DOHH2 (cell line): ENCODE results near the gene MAN1C1.

Source experiments
- EZH2phosphoT487 ChIP-seq: fragments of 200-600 bp; sonication (generic); IDR thresholded peaks from 2 replicates; pipeline ENCODE4 v1.6.1; 2017; ENCODE audit warnings: borderline replicate concordance, mild to moderate bottlenecking, antibody characterized with exemption, low read length, moderate library complexity, mixed read lengths
- TF ChIP-seq, protein P1 (sequence below): fragments of 200-600 bp; sonication (generic); IDR thresholded peaks from one replicate; pipeline ENCODE4 v1.5.1; 2014; ENCODE audit warnings: antibody characterized with exemption, mild to moderate bottlenecking, low read depth, low read length; ENCODE audit not compliant: poor library complexity, severe bottlenecking

DNA sequence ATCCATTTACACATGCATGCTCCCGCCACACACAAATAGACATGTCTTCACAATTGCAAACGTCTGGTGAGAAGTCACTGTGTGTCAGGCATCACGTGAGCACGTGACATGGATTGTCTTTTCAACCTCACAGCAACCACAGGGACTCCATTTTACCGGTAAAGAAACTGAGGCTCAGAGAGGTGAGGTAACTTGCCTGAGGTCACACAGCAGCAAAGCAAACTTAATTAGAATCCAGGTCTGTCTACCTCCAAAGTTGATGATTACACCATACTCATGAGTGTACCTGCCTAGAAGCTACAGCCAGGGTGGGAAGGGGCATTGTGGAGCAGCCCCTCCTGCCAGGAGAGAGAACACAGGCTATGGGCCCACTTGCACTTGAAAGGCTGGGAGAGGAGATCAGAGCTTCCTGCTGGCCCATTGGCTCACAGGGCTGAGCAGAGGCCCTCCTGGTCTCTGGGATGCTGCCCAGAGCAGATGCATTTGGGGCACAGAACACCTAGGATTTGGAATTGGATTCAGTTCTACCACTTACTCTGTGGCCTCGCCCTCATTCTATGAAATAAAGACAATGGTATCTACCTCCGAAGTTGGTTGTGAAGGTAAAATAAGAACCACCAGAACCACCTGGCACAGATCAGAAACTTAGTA, 139.0 kb downstream of the MAN1C1 start:
- TF ChIP-seq EZH2phosphoT487 = no peak
- TF ChIP-seq, protein P1, sequence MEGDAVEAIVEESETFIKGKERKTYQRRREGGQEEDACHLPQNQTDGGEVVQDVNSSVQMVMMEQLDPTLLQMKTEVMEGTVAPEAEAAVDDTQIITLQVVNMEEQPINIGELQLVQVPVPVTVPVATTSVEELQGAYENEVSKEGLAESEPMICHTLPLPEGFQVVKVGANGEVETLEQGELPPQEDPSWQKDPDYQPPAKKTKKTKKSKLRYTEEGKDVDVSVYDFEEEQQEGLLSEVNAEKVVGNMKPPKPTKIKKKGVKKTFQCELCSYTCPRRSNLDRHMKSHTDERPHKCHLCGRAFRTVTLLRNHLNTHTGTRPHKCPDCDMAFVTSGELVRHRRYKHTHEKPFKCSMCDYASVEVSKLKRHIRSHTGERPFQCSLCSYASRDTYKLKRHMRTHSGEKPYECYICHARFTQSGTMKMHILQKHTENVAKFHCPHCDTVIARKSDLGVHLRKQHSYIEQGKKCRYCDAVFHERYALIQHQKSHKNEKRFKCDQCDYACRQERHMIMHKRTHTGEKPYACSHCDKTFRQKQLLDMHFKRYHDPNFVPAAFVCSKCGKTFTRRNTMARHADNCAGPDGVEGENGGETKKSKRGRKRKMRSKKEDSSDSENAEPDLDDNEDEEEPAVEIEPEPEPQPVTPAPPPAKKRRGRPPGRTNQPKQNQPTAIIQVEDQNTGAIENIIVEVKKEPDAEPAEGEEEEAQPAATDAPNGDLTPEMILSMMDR = no peak
